Esophagus squamous epithelium (tissue), 4 donors: ENCODE results near the gene AP2M1.

Experiments
- CTCF ChIP-seq, 6 experiments: fragments of 450-650 bp in 4 of 6; fragments of 200-600 bp in 2 of 6; sonication (generic) in 2 of 6; IDR thresholded peaks; one replicate each; pipeline ENCODE4 v1.5.1; 2016 to 2019; ENCODE audit warnings: antibody characterized with exemption in 6 of 6, mild to moderate bottlenecking in 4 of 6, moderate library complexity in 4 of 6
- POLR2A ChIP-seq, 4 donors: fragments of 450-650 bp; IDR thresholded peaks; one replicate each; pipeline ENCODE4 v1.6.1; 2017; ENCODE audit warnings: antibody characterized with exemption in 4 of 4, mild to moderate bottlenecking in 4 of 4, moderate library complexity in 3 of 4

DNA sequence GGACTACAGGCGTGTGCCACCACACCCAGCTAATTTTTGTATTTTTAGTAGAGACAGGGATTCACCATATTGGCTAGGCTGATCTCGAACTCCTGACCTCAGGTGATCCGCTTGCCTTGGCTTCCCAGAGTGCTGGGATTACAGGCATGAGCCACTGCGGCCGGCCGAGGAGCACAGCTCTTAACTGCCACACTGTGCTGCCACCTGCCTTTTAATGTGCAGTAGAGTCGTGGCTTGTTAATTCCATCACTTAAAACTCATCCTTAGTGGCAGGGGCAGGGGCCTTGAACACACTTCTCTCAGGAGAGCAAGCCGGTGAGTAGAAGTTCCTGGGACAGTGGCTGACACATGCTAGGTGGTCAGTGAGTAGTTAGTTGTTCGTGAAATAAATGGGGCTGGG lies 23.9 kb downstream of the AP2M1 start:
- TF ChIP-seq CTCF (IDR thresholded peaks at IDR 0.05) (no peak), POLR2A (IDR thresholded peaks at IDR 0.05) (no peak)
